ENCODE data around the gene TLL2. TPM values are rescaled to one million over a fixed set of nuclear protein-coding genes. Genes with fewer than 3 reads are reported as not detected.

TLL2 gene
- total RNA-seq, 2 donors from 2014 or later = 0.24 to 0.96 TPM

GRCh38 chr10:96491303-96491702, 22.4 kb downstream of the TLL2 start:
- Histone ChIP-seq H3K27ac (no peak overlapping the region), H3K4me3 (no peak overlapping the region), H3K36me3 (no peaks in the 10 kb centered on the region), H3K9me3 (no peaks in the 10 kb centered on the region), H3K4me1 (no peaks in the 10 kb centered on the region), H3K27me3 (no peaks in the 10 kb centered on the region)
- TF ChIP-seq CTCF (IDR thresholded peaks at IDR 0.05) = peak in 1 of 2 donors; percentile 24
- DNase-seq (ENCODE audit: low spot score) = no peak

- Histone ChIP-seq H3K4me3 (no peak overlapping the region), H3K9me3 (no peaks in the 10 kb centered on the region), H3K4me1 (no peaks in the 10 kb centered on the region), H3K36me3 (no peaks in the 10 kb centered on the region), H3K27ac (no peak overlapping the region), H3K27me3 (no peaks in the 10 kb centered on the region)
- no peak for TF ChIP-seq CTCF (IDR thresholded peaks at IDR 0.05)
- no peak for DNase-seq (ENCODE audit: low spot score)
These were observed 25.4 kb downstream of the TLL2 start for GRCh38 chr10:96488161-96488935.

DNA sequence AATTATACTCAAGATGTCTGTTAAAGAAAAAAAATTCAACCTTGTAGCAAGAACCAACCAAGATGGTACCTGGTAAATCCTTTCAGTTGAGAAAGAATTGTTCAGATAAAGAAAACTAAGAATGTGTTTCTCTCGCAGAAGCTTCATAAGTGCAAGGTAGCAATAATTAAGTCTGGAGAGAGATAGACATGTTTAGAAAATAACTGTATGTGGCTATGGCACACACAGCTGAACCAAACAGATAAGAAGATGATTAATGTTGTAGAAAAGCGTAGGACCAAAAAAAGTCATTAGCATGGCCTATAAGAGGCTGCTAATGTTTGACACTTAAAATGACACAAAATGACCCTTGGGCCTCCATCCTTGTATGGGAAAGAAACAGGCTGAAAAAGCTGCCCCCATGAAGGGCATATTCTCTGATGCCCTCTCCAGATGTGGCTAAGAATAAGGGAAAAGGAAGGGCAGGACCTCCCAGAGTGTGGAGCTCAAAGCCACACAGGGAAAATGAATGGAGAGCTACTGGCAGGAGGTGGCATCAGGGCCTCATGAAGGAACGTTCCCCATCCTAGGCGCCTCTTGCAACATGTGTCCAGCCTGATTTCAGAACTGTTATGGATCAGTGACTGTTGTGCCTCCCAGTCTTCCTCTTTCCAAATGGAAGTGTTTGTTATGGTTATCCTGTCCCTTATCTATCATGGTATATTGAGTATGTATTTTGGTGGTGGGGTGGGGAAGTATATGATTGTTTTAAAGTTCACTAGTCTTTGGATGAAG, 30.7 kb downstream of the TLL2 start:
- Histone ChIP-seq H3K27ac (no peak overlapping the region), H3K9me3 (no peaks in the 10 kb centered on the region), H3K4me3 (no peak overlapping the region), H3K27me3 (no peaks in the 10 kb centered on the region), H3K36me3 (no peaks in the 10 kb centered on the region), H3K4me1 (no peaks in the 10 kb centered on the region)
- no peak for TF ChIP-seq CTCF (IDR thresholded peaks at IDR 0.05)
- no peak for DNase-seq (ENCODE audit: low spot score)

- DNase-seq (ENCODE audit: low spot score) = no peak
- Histone ChIP-seq H3K36me3 (no peaks in the 10 kb centered on the region), H3K4me3 (no peak overlapping the region), H3K27ac (no peak overlapping the region), H3K4me1 (no peaks in the 10 kb centered on the region), H3K27me3 (no peaks in the 10 kb centered on the region), H3K9me3 (no peaks in the 10 kb centered on the region)
- TF ChIP-seq CTCF (IDR thresholded peaks at IDR 0.05) = no peak
These were observed 35.4 kb downstream of the TLL2 start for GRCh38 chr10:96478355-96478754.

- Histone ChIP-seq H3K4me1 (no peaks in the 10 kb centered on the region), H3K27ac (no peak overlapping the region), H3K36me3 (no peaks in the 10 kb centered on the region), H3K27me3 (no peaks in the 10 kb centered on the region), H3K4me3 (no peak overlapping the region), H3K9me3 (no peaks in the 10 kb centered on the region)
- DNase-seq (ENCODE audit: low spot score) = no peak
- no peak for TF ChIP-seq CTCF (IDR thresholded peaks at IDR 0.05)
These were observed 39.9 kb downstream of the TLL2 start for GRCh38 chr10:96473866-96474265.
